ENCODE measurements around the gene C17orf67. TPM values are rescaled to one million over a fixed set of nuclear protein-coding genes. Genes with fewer than 3 reads are reported as not detected.

Gene C17orf67
- total and polyA plus RNA-seq, 2 of the 8 experiments (the other 6 are each of a cell fraction or from before 2014, with no cell fraction given), result 0.67 to 2.2 TPM

GRCh38 chr17:56808503-56808902, 25.2 kb downstream of the C17orf67 start:
- TF ChIP-seq SP4 (IDR thresholded peaks at IDR 0.05; ENCODE audit: low read length), result no peak
- POLR2A ChIA-PET (ENCODE audit: partially characterized antibody), result interaction anchor here (0.9 kb wide), 1 partner anchor 10 kb away, joined by 3 read pairs; no protein-coding TSS in a partner anchor
- Histone ChIP-seq H3K14ac (ENCODE audit: insufficient read length) (no peak overlapping the region), H3K36me3 (ENCODE audit: control insufficient read depth in 2 of 4, insufficient read depth in 4 of 4, low read length in 3 of 4) (no peaks in the 10 kb centered on the region), H3K18ac (ENCODE audit: extremely low read depth, low read length) (no peak overlapping the region), H3K9me3 (ENCODE audit: insufficient read depth in 2 of 2, low read depth in 1 of 2, low read length in 1 of 2) (no peaks in the 10 kb centered on the region), H3K23me2 (ENCODE audit: low read depth, low read length) (peaks cover 12% of the 10 kb centered on the region; the same call in 1 of the 2 replicates), H3K9ac (replicated peaks in 1 of 4; ENCODE audit: extremely low read depth in 1 of 4, low read depth in 3 of 4, low read length in 3 of 4) (no peak overlapping the region; a peak in 1 of 7 replicates), H3K56ac (replicated peaks; ENCODE audit: insufficient read length, low read depth, low read length) (no peak overlapping the region), H4K20me1 (replicated peaks in 1 of 2; ENCODE audit: control insufficient read depth in 1 of 2, insufficient read depth in 2 of 2, low read length in 2 of 2) (peaks cover 0 to 3% of the 10 kb centered on the region in 2 experiments), H3K79me1 (ENCODE audit: low read depth, low read length) (0 out of 2 replicates have a peak, but pooled peaks cover 2% of the 10 kb centered on the region), H3K4ac (replicated peaks; ENCODE audit: insufficient read length, low read depth, low read length) (no peak overlapping the region), H3K27me3 (replicated peaks in 1 of 4; ENCODE audit: control insufficient read depth in 3 of 4, extremely low read depth in 1 of 4, insufficient read depth in 3 of 4, low read length in 3 of 4) (no peaks in the 10 kb centered on the region), H2BK15ac (ENCODE audit: low read length) (no peak overlapping the region), H3K27ac (ENCODE audit: low read depth, low read length) (no peak overlapping the region), H2BK20ac (ENCODE audit: low read length) (no peak overlapping the region), H3K4me2 (ENCODE audit: insufficient read depth in 1 of 2, low read depth in 2 of 2, low read length in 2 of 2) (no peak overlapping the region), H3K4me1 (replicated peaks in 1 of 4; ENCODE audit: control insufficient read depth in 3 of 4, insufficient read depth in 4 of 4, low read length in 3 of 4) (no peaks in the 10 kb centered on the region), H2BK12ac (ENCODE audit: low read depth, low read length) (no peak overlapping the region), H3K79me2 (ENCODE audit: control insufficient read depth in 1 of 2, insufficient read depth in 2 of 2, low read length in 2 of 2) (no peaks in the 10 kb centered on the region), H3K23ac (ENCODE audit: insufficient read length) (no peak overlapping the region), H2AK5ac (ENCODE audit: low read depth, low read length) (no peak overlapping the region), H2AFZ (ENCODE audit: low read length) (no peak overlapping the region), H4K91ac (replicated peaks; ENCODE audit: insufficient read length, low read length) (no peak overlapping the region), H4K5ac (ENCODE audit: insufficient read length, low read depth, low read length) (no peak overlapping the region), H2BK5ac (ENCODE audit: low read depth, low read length) (no peak overlapping the region), H2BK120ac (replicated peaks; ENCODE audit: low read depth, low read length) (no peak overlapping the region), H4K8ac (ENCODE audit: extremely low read depth, insufficient read depth, low read length) (no peak overlapping the region), H3K4me3 (ENCODE audit: extremely low read depth in 1 of 4, insufficient read depth in 2 of 4, low read depth in 3 of 4, low read length in 4 of 4) (no peak overlapping the region)
- 87% methylated on average over 3 of the region's 3 CpGs; no CpG with 5 or more reads in 1 of the 2 experiments for WGBS, 2 experiments (ENCODE audit: extremely low coverage in 1 of 2, insufficient coverage in 1 of 2, insufficient read length in 1 of 2, insufficient replicate concordance in 2 of 2, low coverage in 1 of 2, low lambda C conversion rate in 2 of 2, missing lambda C conversion rate in 1 of 2)
- CTCF ChIA-PET (ENCODE audit: partially characterized antibody), result interaction anchor here (2.7 kb wide), 1 partner anchor 11 kb away, joined by 8 read pairs; no protein-coding TSS in a partner anchor
- FAIRE-seq (no peak), DNase-seq (ENCODE audit: low read depth in 1 of 2, low spot score in 2 of 2) (no peak)

Measured in H1 (cell line).